Cardiac muscle cell (in vitro differentiated cells and primary cell): ENCODE data around the gene NF1. TPM values are rescaled to one million over a fixed set of nuclear protein-coding genes. Genes with fewer than 3 reads are reported as not detected.

Experiments used
- DNase-seq, 2 donors: peaks; one replicate each; pipeline versions ENCODE4 v3.0.0 to v3.0.0-alpha.2; 2010 to 2017; ENCODE audit warnings: low read depth in 1 of 2, low spot score in 1 of 2
- H3K27ac ChIP-seq: fragments of 200-600 bp; sonication (generic); 2 replicates; pipeline ENCODE4 v1.5.1; 2016
- H3K27me3 ChIP-seq: fragments of 200-600 bp; sonication (generic); 2 replicates; pipeline ENCODE4 v1.6.0; 2016; ENCODE audit warnings: control low read depth
- H3K36me3 ChIP-seq: fragments of 200-600 bp; sonication (generic); 2 replicates; pipeline ENCODE4 v1.5.1; 2016; ENCODE audit warnings: control low read depth
- H3K4me1 ChIP-seq: fragments of 200-600 bp; sonication (generic); 2 replicates; pipeline ENCODE4 v1.8.1; 2017; ENCODE audit warnings: low read depth, mild to moderate bottlenecking, mixed run types
- H3K4me3 ChIP-seq: fragments of 200-600 bp; sonication (generic); 2 replicates; pipeline ENCODE4 v1.5.1; 2016; ENCODE audit warnings: mild to moderate bottlenecking
- H3K9me3 ChIP-seq: fragments of 200-600 bp; sonication (generic); 2 replicates; pipeline ENCODE4 v1.5.1; 2017; ENCODE audit warnings: low read depth, mild to moderate bottlenecking, control low read depth
- polyA plus RNA-seq: library from polyadenylated mRNA; unstranded; fragments of >200 nt; fragmentation: Nextera tagmentation; extraction: Ambion mirVana; gene quantifications from 2 replicates; pipeline ENCODE4 v1.2.1, GENCODE V29; 2016
- total RNA-seq: library from RNA; depleted of rRNA; stranded (reverse); fragments of >200 nt; gene quantifications from 2 replicates; pipeline ENCODE4 v1.2.3, GENCODE V29; 2016
- TF ChIP-seq, protein P1 (sequence below): IDR thresholded peaks from 2 replicates; pipeline ENCODE4 v1.5.1; 2012; ENCODE audit warnings: low read depth, mild to moderate bottlenecking, low read length

NF1 gene
- total and polyA plus RNA-seq, 2 experiments from 2014 or later, result 17.7 to 32.9 TPM

GRCh38 chr17:31364012-31364411 is 269.2 kb downstream of the NF1 start:
- no peak overlapping the region for H3K27ac ChIP-seq
- no peaks in the 10 kb centered on the region for H3K4me1 ChIP-seq
- peaks cover 26% of the 10 kb centered on the region for H3K36me3 ChIP-seq
- H3K9me3 ChIP-seq, result no peaks in the 10 kb centered on the region
- TF ChIP-seq, protein P1, sequence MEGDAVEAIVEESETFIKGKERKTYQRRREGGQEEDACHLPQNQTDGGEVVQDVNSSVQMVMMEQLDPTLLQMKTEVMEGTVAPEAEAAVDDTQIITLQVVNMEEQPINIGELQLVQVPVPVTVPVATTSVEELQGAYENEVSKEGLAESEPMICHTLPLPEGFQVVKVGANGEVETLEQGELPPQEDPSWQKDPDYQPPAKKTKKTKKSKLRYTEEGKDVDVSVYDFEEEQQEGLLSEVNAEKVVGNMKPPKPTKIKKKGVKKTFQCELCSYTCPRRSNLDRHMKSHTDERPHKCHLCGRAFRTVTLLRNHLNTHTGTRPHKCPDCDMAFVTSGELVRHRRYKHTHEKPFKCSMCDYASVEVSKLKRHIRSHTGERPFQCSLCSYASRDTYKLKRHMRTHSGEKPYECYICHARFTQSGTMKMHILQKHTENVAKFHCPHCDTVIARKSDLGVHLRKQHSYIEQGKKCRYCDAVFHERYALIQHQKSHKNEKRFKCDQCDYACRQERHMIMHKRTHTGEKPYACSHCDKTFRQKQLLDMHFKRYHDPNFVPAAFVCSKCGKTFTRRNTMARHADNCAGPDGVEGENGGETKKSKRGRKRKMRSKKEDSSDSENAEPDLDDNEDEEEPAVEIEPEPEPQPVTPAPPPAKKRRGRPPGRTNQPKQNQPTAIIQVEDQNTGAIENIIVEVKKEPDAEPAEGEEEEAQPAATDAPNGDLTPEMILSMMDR, result no peak
- no peak for DNase-seq
- no peak overlapping the region for H3K4me3 ChIP-seq
- H3K27me3 ChIP-seq, result no peaks in the 10 kb centered on the region

GRCh38 chr17:31366088-31366487 is 271.3 kb downstream of the NF1 start:
- peaks cover 21% of the 10 kb centered on the region for H3K36me3 ChIP-seq
- no peak overlapping the region for H3K27ac ChIP-seq
- H3K27me3 ChIP-seq, result no peaks in the 10 kb centered on the region
- DNase-seq, result no peak
- no peak overlapping the region for H3K4me3 ChIP-seq
- TF ChIP-seq, protein P1, result no peak
- no peaks in the 10 kb centered on the region for H3K4me1 ChIP-seq
- no peaks in the 10 kb centered on the region for H3K9me3 ChIP-seq

DNA sequence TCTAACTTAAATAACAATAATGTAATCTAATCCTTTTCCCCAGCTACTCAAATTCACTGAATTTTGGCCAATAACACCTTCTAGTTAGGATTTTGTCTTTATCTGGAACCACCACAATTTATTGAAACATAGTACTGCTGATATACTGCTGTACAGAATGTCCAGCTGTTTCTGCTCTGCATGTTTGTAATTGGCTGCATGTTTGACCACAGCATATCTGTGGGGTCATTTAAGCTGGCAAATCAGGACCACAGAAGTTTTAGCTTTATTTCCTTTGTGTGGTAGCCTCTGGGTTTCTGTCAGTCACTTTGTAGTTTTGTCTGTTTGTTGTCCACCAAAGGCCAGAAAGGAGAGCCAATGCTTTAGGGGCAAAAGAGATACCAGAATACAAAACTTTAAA is 274.5 kb downstream of the NF1 start:
- Histone ChIP-seq H3K9me3 (no peaks in the 10 kb centered on the region), H3K4me1 (no peaks in the 10 kb centered on the region), H3K27me3 (no peaks in the 10 kb centered on the region), H3K4me3 (no peak overlapping the region), H3K36me3 (peaks cover 10% of the 10 kb centered on the region), H3K27ac (no peak overlapping the region)
- TF ChIP-seq, protein P1, result no peak
- peak in 1 of 2 donors; percentile 71 for DNase-seq

DNA sequence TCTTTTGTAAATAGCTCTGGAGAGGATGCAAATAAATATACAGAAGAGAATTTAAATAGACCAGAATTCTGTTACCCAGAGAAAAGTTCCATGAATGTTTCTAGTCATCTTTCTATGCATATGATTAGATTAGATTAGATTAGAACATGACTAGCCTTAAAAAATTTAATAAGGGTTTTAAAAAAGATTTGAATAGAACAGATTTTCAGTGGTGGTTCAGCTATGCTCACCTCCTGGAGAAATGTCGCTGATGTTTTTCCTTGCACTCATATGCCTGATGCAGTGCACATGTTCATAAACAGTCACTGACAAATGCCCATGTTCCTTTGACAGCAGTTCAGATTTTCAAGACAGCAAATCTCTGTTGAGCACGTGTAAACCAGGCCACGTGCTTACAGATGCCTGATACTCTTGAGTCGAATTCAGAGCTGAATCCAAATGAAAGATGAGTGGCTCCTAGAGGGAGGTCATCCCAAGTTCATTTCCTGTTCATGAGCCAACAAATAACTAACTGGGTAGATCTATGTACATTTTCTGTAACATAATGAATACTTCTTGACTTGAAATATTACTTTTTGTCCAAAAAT is 276.8 kb downstream of the NF1 start:
- Histone ChIP-seq H3K4me3 (no peak overlapping the region), H3K36me3 (peaks cover 15% of the 10 kb centered on the region), H3K27ac (no peak overlapping the region), H3K27me3 (no peaks in the 10 kb centered on the region), H3K4me1 (no peaks in the 10 kb centered on the region), H3K9me3 (no peaks in the 10 kb centered on the region)
- DNase-seq, result peak in 1 of 2 donors; percentile 77
- TF ChIP-seq, protein P1, result no peak

DNA sequence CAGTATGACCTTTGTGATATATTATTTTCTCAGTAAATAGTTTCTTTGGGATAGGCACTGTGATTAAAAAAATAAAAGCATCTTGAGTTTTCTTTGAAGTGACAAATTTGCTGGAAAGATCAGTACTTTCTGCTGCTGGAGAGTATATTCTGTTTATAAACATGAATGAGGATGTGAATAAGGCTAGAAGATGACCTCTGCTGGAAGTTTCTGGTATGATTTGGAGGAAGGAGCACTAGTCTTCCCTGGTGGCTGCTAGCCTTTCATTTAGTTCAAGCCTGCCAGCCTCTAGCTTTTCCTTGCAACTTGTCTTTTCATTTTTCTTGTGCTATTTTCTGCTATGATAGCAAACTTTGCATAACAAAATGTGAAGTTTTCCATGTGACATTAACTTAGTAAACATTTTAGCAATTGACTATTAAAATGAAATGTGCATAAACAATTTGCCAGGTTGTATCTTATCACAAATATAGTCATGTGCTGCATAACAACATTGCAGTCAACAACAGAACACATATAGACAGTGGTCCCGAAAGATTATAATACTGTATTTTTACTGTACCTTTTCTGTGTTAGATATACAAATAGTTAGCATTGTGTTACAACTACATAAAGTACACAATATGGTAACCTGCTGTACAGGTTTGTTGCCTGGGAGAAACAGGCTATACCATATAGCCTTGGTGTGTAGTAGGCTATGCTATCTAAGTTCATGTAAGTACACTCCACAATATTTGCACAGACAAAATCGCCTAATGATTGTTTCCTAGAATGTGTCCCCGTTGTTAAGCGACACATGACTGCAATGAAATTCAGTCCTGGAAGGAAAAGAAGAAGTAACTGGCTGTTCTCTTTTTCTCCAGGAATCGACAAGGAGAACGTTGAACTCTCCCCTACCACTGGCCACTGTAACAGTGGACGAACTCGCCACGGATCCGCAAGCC is 278.6 kb downstream of the NF1 start:
- H3K27me3 ChIP-seq, result no peaks in the 10 kb centered on the region
- H3K9me3 ChIP-seq, result no peaks in the 10 kb centered on the region
- H3K36me3 ChIP-seq, result peaks cover 12% of the 10 kb centered on the region
- peak in 1 of 2 donors; percentile 81 for DNase-seq
- H3K4me1 ChIP-seq, result no peaks in the 10 kb centered on the region
- TF ChIP-seq, protein P1, result peak; percentile 71
- H3K27ac ChIP-seq, result no peak overlapping the region
- no peak overlapping the region for H3K4me3 ChIP-seq
